Neural cell (in vitro differentiated cells): ENCODE measurements around the gene RAB3C. TPM values are rescaled to one million over a fixed set of nuclear protein-coding genes. Genes with fewer than 3 reads are reported as not detected.

ENCODE experiments used
- H2AFZ ChIP-seq: fragments of 200-600, 300-800 bp; sonication (generic), shearing (Covaris generic); 2 replicates; pipeline ENCODE4 v1.6.0; 2014; ENCODE audit warnings: low read depth, mild to moderate bottlenecking, antibody characterized with exemption, low read length, moderate library complexity
- H3F3A ChIP-seq: fragments of 200-600 bp; shearing (Covaris generic); 2 replicates; pipeline ENCODE4 v1.6.1; 2016; ENCODE audit warnings: mild to moderate bottlenecking, moderate library complexity, mixed read lengths, antibody characterized with exemption, low read length; ENCODE audit not compliant: insufficient read depth, poor library complexity, severe bottlenecking
- H3K27ac ChIP-seq: fragments of 200-600, 300-800 bp; sonication (generic), shearing (Covaris generic); 2 replicates; pipeline ENCODE4 v1.5.1; 2014; ENCODE audit warnings: mild to moderate bottlenecking, low read length, moderate library complexity
- H3K27me3 ChIP-seq: fragments of 300-800, 200-600 bp; sonication (generic), shearing (Covaris generic); 2 replicates; pipeline ENCODE4 v1.6.0; 2014; ENCODE audit warnings: mild to moderate bottlenecking, low read depth, low read length, moderate library complexity; ENCODE audit not compliant: insufficient read depth
- H3K36me3 ChIP-seq: fragments of 300-800, 200-600 bp; sonication (generic), shearing (Covaris generic); 2 replicates; pipeline ENCODE4 v1.5.1; 2014; ENCODE audit warnings: mild to moderate bottlenecking, antibody characterized with exemption, low read length, moderate library complexity; ENCODE audit not compliant: insufficient read depth
- H3K4me2 ChIP-seq: fragments of 300-800, 200-600 bp; sonication (generic), shearing (Covaris generic); 2 replicates; pipeline ENCODE4 v1.6.0; 2014; ENCODE audit warnings: mild to moderate bottlenecking, low read length
- H3K4me3 ChIP-seq: fragments of 300-800, 200-600 bp; sonication (generic), shearing (Covaris generic); 2 replicates; pipeline ENCODE4 v1.5.1; 2014; ENCODE audit warnings: mild to moderate bottlenecking, low read length, moderate library complexity
- H3K79me2 ChIP-seq: fragments of 200-600 bp; shearing (Covaris generic); replicated peaks from 2 replicates; pipeline ENCODE4 v1.6.0; 2014; ENCODE audit warnings: mild to moderate bottlenecking, low read length, moderate library complexity; ENCODE audit not compliant: insufficient read depth
- H3K9ac ChIP-seq: fragments of 300-800, 200-600 bp; sonication (generic), shearing (Covaris generic); 2 replicates; pipeline ENCODE4 v1.6.1; 2016; ENCODE audit warnings: mild to moderate bottlenecking, low read length, mixed read lengths
- H3K9me2 ChIP-seq: fragments of 200-600 bp; shearing (Covaris generic); 2 replicates; pipeline ENCODE4 v1.6.1; 2016; ENCODE audit warnings: mild to moderate bottlenecking, low read length, mixed read lengths; ENCODE audit not compliant: insufficient read depth
- H3K9me3 ChIP-seq: fragments of 200-600, 300-800 bp; sonication (generic), shearing (Covaris generic); 2 replicates; pipeline ENCODE4 v1.6.1; 2016; ENCODE audit warnings: mild to moderate bottlenecking, mixed run types, low read length, moderate library complexity, mixed read lengths
- H4K20me1 ChIP-seq: fragments of 200-600 bp; shearing (Covaris generic); 2 replicates; pipeline ENCODE4 v1.6.1; 2016; ENCODE audit warnings: mild to moderate bottlenecking, mixed run types; ENCODE audit not compliant: insufficient read depth
- EP300 ChIP-seq: fragments of 450-650 bp; conservative IDR thresholded peaks from 2 replicates; pipeline ENCODE4 v1.6.1; 2014; ENCODE audit warnings: antibody characterized with exemption, mild to moderate bottlenecking, moderate library complexity; ENCODE audit not compliant: poor library complexity, severe bottlenecking
- EZH2 ChIP-seq: fragments of 200-600, 300-800 bp; shearing (Covaris generic), sonication (generic); IDR thresholded peaks from 2 replicates; pipeline ENCODE4 v1.6.1; 2014; ENCODE audit warnings: antibody characterized with exemption, low read length, borderline replicate concordance, mild to moderate bottlenecking; ENCODE audit not compliant: insufficient read depth, poor library complexity, severe bottlenecking
- MXI1 ChIP-seq: fragments of 450-650 bp; conservative IDR thresholded peaks from 2 replicates; pipeline ENCODE4 v1.6.1; 2014; ENCODE audit warnings: antibody characterized with exemption, mild to moderate bottlenecking; ENCODE audit not compliant: poor library complexity, severe bottlenecking
- POLR2AphosphoS5 ChIP-seq: IDR thresholded peaks from 2 replicates; pipeline ENCODE4 v1.6.1; 2012
- RAD21 ChIP-seq: fragments of 450-650 bp; conservative IDR thresholded peaks from 2 replicates; pipeline ENCODE4 v1.6.1; 2014; ENCODE audit warnings: antibody characterized with exemption, mild to moderate bottlenecking, moderate library complexity
- SMC3 ChIP-seq: fragments of 450-650 bp; conservative IDR thresholded peaks from 2 replicates; pipeline ENCODE4 v1.6.1; 2014; ENCODE audit warnings: antibody characterized with exemption, mild to moderate bottlenecking, moderate library complexity; ENCODE audit not compliant: poor library complexity
- TAF1 ChIP-seq: IDR thresholded peaks from 2 replicates; pipeline ENCODE4 v1.6.1; 2012; ENCODE audit warnings: low read depth
- polyA plus RNA-seq: library from polyadenylated mRNA; depleted of rRNA; stranded (reverse); fragments of >200 nt; gene quantifications from 2 replicates; pipeline ENCODE4 v1.2.3, GENCODE V29; 2014
- TF ChIP-seq, protein P1 (sequence below): fragments of 450-650 bp; IDR thresholded peaks from 2 replicates; pipeline ENCODE4 v1.5.1; 2014; ENCODE audit warnings: antibody characterized with exemption, mild to moderate bottlenecking, moderate library complexity; ENCODE audit not compliant: poor library complexity, severe bottlenecking
- TF ChIP-seq, protein P2 (sequence below): IDR thresholded peaks from 2 replicates; pipeline ENCODE4 v1.6.1; 2012; ENCODE audit warnings: borderline replicate concordance

The RAB3C gene
- polyA plus RNA-seq, 1 donor from 2014 or later = 94.3 TPM

DNA sequence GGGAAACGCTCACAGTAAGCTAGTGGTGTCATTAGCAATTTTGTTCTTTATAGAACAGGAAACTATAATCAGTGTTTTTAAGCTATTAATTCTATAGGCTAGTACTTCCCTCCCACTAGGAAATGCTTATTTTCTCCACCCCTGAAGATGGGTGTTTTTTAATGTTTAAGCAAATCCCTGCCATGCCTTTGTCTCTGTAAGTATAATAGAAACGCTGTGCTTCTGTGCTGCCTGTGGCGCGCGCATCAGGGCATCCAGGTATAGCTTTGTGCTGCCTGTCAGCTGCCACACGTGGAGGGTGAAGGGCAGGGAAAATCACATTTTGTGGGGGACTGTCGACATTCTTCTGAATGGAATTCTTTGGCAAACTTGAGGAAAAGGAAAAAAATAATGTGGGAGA is 217.5 kb downstream of the RAB3C start:
- Histone ChIP-seq H2AFZ (no peak overlapping the region), H4K20me1 (no peaks in the 10 kb centered on the region), H3K9me2 (no peaks in the 10 kb centered on the region), H3K27ac (peak overlapping the region; percentile 23), H3F3A (peaks cover 3% of the 10 kb centered on the region), H3K9ac (peak overlapping the region; percentile 4), H3K36me3 (no peaks in the 10 kb centered on the region), H3K27me3 (no peaks in the 10 kb centered on the region), H3K4me3 (no peak overlapping the region), H3K79me2 (no peaks in the 10 kb centered on the region), H3K4me2 (no peak overlapping the region), H3K9me3 (no peaks in the 10 kb centered on the region)
- TF ChIP-seq, protein P1, sequence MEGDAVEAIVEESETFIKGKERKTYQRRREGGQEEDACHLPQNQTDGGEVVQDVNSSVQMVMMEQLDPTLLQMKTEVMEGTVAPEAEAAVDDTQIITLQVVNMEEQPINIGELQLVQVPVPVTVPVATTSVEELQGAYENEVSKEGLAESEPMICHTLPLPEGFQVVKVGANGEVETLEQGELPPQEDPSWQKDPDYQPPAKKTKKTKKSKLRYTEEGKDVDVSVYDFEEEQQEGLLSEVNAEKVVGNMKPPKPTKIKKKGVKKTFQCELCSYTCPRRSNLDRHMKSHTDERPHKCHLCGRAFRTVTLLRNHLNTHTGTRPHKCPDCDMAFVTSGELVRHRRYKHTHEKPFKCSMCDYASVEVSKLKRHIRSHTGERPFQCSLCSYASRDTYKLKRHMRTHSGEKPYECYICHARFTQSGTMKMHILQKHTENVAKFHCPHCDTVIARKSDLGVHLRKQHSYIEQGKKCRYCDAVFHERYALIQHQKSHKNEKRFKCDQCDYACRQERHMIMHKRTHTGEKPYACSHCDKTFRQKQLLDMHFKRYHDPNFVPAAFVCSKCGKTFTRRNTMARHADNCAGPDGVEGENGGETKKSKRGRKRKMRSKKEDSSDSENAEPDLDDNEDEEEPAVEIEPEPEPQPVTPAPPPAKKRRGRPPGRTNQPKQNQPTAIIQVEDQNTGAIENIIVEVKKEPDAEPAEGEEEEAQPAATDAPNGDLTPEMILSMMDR = no peak
- TF ChIP-seq, protein P2, sequence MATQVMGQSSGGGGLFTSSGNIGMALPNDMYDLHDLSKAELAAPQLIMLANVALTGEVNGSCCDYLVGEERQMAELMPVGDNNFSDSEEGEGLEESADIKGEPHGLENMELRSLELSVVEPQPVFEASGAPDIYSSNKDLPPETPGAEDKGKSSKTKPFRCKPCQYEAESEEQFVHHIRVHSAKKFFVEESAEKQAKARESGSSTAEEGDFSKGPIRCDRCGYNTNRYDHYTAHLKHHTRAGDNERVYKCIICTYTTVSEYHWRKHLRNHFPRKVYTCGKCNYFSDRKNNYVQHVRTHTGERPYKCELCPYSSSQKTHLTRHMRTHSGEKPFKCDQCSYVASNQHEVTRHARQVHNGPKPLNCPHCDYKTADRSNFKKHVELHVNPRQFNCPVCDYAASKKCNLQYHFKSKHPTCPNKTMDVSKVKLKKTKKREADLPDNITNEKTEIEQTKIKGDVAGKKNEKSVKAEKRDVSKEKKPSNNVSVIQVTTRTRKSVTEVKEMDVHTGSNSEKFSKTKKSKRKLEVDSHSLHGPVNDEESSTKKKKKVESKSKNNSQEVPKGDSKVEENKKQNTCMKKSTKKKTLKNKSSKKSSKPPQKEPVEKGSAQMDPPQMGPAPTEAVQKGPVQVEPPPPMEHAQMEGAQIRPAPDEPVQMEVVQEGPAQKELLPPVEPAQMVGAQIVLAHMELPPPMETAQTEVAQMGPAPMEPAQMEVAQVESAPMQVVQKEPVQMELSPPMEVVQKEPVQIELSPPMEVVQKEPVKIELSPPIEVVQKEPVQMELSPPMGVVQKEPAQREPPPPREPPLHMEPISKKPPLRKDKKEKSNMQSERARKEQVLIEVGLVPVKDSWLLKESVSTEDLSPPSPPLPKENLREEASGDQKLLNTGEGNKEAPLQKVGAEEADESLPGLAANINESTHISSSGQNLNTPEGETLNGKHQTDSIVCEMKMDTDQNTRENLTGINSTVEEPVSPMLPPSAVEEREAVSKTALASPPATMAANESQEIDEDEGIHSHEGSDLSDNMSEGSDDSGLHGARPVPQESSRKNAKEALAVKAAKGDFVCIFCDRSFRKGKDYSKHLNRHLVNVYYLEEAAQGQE = no peak
- TF ChIP-seq POLR2AphosphoS5 (no peak), MXI1 (peak; percentile 13), TAF1 (no peak), SMC3 (no peak), EZH2 (no peak), RAD21 (no peak)

DNA sequence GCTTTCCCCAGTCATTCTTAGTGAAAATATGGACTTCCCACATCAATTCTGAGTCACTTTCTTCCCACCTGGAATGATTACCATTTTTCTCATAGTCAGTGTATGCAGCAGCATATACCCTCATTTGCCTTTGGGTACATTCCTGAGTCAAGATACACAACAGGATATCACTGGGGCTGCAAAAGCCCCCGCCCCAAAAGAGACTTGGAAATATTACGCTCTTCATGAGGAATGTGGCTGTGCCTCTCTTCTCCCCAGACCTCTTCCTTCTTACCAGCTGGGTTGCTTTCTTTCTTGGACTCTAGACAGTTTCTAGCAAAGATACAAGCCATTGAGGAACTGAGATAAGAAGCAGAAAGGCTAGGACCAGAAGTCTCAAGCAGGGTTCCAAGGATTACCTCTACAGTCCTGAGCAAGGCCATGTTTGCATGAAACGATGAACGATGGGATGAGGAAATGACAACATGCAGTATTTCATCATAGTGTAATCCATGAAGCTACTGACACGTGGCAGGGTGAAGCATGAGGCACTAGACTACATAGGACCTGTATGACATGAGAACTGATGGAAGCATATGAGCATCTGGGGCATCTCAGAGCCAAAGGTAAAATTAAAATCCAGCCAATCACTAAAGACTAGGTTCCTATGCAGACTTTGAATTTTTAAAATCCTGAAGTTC is 218.1 kb downstream of the RAB3C start:
- Histone ChIP-seq H3K4me3 (no peak overlapping the region), H3K27me3 (no peaks in the 10 kb centered on the region), H3F3A (peaks cover 3% of the 10 kb centered on the region), H3K36me3 (no peaks in the 10 kb centered on the region), H3K79me2 (no peaks in the 10 kb centered on the region), H3K27ac (no peak overlapping the region), H3K9me2 (no peaks in the 10 kb centered on the region), H3K9ac (no peak overlapping the region), H4K20me1 (no peaks in the 10 kb centered on the region), H2AFZ (no peak overlapping the region), H3K4me2 (no peak overlapping the region), H3K9me3 (no peaks in the 10 kb centered on the region)
- TF ChIP-seq, protein P1 = no peak
- TF ChIP-seq EP300 (no peak), MXI1 (no peak)
- TF ChIP-seq, protein P2 = no peak
